Activated CD4-positive, CD25-positive, alpha-beta regulatory T cell treated with anti-CD3 and anti-CD28 coated beads, Interleukin-2, amount 50 U/mL, for 24 hours (primary cell): Measurements from ENCODE around the gene ACE.
A peak's percentile ranks its signal among the peaks of the same experiment; 100 is the strongest.

Experiments used
- ATAC-seq, 2 donors: fragments of 150-1000 bp; cut with Tn5 transposase; one replicate each; pipeline ENCODE4 v1.10.0; 2021; ENCODE audit warnings: mild to moderate bottlenecking in 1 of 2, moderate library complexity in 1 of 2

The ACE gene

DNA sequence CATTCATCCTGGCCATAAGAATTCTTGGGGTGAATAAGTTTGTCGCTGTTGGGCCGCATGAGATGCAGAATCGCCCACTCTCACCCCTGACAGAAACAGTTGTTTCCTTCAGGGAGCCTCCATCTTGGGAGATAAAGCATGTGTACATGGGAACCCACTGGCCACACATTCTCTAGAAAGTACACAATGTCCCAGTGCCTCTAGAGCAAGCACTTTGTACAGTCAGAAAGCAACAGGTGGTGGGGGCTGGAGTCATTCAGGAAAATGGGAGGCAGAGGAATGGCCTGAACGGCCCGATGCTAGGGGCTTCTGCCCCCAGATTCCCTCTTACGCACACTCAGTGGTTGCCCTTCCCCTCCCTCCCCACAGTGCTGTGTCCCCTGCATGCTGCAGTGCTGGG lies 16.1 kb downstream of the ACE start:
- no peak for ATAC-seq

DNA sequence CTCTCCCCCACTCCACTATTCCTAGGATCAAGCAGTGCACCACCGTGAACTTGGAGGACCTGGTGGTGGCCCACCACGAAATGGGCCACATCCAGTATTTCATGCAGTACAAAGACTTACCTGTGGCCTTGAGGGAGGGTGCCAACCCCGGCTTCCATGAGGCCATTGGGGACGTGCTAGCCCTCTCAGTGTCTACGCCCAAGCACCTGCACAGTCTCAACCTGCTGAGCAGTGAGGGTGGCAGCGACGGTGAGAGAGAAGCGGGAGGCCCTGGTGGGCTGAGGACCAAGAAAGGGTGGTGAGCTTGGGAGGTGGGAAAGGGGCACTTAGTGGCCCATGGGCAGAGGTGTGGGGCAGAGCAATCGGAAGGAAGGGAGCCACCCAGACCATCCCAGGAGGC lies 16.6 kb downstream of the ACE start:
- ATAC-seq: no peak

- no peak for ATAC-seq
Observed at GRCh38 chr17:63494300-63494928, 17.6 kb downstream of the ACE start.

DNA sequence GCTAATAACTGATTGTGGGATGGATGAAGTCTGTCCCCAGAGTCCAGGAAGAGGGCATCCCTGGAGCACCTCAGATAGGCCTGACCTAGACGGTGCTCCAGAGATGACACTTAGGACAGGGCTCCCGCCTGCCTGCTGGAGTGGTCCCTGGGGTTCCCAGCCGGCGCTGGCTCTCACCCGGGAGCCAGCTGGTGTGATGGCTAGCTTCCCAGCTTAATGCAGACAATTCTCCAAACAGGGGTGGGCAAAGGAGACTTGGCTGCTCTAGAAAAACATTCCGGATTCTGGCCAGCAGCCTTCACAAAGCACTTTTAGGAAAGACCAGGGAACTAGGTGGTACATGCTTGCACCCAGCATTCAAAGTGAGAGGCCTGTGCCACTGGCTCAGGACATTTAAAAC lies 18.6 kb downstream of the ACE start:
- no peak for ATAC-seq

GRCh38 chr17:63496177-63496576 lies 19.3 kb downstream of the ACE start:
- no peak for ATAC-seq

DNA sequence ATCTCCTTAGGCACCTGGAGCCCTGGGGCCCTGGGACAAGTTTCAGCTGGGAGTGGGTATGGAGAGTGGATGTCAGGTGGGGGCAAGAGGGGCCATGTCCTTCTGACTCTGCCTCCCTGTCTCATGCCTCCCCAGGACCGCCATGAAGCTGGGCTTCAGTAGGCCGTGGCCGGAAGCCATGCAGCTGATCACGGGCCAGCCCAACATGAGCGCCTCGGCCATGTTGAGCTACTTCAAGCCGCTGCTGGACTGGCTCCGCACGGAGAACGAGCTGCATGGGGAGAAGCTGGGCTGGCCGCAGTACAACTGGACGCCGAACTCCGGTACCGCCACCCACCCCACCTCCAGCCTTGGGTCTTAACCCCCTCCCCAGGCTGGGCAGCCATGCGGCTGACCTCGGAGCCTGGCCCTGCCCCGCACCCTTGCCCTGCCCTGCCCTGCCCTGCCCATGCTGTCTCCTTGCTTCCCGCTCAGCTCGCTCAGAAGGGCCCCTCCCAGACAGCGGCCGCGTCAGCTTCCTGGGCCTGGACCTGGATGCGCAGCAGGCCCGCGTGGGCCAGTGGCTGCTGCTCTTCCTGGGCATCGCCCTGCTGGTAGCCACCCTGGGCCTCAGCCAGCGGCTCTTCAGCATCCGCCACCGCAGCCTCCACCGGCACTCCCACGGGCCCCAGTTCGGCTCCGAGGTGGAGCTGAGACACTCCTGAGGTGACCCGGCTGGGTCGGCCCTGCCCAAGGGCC lies 20.0 kb downstream of the ACE start:
- ATAC-seq: no peak

DNA sequence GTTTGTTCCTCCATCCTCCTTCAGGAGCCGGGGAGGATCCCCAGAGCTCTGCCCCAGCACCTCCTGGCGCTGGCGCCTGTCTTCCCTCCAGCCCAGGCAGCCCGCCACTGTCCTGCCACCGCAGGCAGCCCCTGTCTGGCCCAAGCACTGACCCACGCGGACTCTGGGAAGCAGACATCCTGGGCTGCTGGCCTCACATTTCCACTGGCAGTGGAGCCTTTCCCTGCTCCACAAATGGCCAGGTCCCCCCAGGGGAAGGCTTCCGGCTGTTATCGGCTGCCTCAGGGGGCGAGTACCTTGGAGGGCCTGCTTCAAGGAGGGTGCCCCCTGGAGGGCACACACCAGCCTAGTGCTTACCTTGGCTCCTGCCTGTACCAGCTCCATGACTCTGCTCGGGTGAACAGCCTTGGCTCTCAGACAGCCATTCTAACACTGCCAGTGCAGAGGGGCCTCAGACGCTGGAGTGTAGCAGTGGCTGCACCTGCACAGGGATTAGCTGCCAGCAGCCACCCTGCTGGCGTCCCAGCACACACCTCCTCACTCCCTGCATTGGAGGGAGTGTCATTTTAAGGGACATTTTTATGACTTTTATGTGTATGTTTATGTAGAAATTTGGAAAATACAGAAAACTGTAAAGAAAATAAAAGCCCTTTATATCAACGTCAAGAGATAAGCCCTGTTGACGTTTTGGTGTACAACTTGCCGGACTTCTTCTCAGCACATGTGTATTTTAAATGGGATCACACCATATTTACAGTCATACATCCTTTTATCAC lies 21.0 kb downstream of the ACE start:
- ATAC-seq: no peak

DNA sequence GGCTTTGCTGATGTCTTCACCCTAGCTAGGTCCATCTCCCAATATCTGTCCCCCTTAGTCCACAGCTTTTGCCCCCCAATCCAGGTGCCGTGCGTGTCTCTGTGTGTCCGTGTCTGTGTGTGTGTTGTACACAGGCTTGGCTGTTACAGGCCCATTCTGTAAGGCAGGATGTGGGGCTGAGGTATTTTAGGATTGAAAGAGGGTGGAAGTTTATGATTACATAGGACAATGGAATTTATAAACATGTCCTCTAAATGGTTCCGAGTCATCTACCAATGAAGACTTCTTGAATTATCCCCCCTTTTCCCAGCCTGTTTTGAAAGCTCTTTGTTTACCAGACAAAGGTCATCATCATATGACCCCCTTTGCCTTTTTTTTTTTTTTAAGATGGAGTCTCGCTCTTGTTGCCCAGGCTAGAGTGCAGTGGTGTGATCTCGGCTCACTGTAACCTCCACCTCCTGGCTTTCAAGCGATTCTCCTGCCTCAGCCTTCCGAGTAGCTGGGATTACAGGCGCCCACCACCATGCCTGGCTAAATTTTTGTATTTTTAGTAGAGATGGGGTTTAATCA lies 21.9 kb downstream of the ACE start:
- no peak for ATAC-seq

GRCh38 chr17:63500543-63501390 lies 23.9 kb downstream of the ACE start:
- no peak for ATAC-seq

DNA sequence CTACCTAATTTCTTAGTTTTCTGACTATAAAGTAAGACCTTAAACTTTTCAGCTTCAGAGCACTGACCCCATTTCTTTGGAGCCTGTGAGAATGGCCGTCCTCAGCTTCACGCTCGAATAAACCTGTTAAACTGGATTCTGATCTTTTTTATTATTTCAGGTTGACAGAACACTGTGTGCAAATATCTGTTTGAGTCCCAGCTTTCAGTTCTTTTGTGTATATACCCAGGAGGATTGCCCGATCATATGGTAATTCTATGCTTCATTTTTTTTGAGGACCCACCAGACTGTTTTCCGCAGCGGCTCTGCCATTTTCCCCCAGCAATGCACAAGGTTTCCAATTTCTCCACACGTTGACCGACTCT lies 26.5 kb downstream of the ACE start:
- ATAC-seq: no peak

DNA sequence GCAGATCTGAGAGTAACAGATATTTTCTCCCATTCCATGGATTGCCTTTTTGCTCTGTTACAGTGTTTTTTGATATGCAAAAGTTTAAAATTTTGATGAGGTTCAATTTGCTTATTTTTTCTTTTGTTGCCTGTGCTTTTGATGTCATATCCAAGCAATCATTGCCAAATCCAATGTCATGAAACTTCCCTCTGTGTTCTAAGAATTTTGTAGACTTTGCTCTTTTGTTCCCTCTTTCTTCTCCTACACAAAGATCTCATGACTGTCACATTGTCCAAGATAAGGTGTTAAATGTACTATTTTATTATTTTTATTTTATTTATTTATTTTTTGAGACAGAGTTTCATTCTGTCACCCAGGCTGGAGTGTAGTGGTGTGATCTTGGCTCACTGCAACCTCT lies 27.4 kb downstream of the ACE start:
- ATAC-seq: no peak

- ATAC-seq: no peak
Observed at GRCh38 chr17:63505341-63505740, 28.5 kb downstream of the ACE start.

DNA sequence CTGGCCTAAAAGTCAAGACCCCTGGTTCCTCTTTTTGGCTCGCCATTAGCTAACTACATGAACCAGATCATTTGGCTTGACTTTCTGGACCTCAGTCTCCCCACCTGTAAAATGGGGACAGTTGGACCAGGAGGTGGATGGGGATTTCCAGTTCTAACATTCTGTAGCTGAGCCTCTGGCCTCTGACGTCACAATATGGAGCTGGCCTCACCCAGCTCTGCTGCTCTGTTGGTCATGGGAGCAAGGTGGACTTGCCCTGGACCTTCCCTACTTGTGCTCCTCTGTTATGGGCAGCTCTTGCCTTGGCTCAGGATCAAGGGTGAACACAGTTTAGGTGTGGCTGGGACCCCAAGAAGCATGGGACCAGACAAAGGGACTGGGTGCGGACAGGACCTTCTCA lies 29.8 kb downstream of the ACE start:
- no peak for ATAC-seq

- ATAC-seq: no peak
Observed at GRCh38 chr17:63511331-63511730, 34.5 kb downstream of the ACE start.

DNA sequence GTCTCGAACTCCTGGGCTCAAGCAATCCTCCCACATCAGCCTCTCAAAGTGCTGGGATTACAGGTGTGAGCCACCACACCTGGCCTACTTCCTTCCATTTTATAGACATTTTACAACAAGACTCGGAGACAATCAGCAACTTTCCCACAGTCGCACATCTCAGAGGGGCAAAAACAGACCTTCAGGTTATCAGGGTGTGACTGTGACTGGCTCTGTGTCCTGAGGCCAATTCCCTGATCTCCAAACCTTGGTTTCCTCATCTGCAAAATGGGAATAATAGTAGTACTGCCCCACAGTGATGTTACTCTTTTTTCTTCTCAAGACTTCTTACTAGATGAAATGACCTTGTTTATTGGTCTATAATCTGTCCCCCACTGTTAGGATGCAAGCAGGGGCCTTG lies 35.5 kb downstream of the ACE start:
- ATAC-seq: no peak

DNA sequence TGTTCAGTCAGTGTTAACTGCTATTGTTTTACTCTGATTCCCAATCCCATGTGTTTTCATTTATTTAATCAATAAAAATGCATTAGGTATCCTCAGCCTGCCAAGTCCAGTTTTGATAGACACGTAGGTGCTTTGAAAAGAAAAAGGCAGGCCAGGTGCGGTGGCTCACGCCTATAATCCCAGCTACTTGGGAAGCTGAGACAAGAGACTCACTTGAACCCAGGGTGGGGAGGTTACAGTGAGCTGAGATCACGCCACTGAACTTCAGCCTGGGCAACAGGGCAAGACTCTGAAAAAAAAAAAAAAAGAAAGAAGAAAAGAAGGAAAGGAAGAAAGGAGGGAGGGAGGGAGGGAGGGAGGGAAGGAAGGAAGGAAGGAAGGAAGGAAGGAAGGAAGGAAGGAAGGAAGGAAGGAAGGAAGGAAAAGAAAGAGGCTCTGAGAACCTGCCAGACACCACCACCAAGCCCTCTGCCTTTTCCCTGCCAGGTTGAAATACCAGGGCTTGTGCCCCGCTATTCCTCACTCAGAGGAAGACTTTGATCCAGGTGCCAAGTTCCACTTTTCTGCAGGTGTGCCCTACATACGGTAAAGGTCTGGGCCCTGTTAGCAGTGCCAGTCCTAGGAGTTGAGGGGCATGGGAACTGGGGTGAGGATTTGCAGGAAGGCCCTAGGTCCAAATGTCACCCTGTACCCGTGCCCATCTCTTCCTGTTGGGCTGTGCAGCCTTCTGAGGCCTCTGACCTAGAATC lies 36.2 kb downstream of the ACE start:
- no peak for ATAC-seq

GRCh38 chr17:63514477-63514876 lies 37.6 kb downstream of the ACE start:
- ATAC-seq: no peak

DNA sequence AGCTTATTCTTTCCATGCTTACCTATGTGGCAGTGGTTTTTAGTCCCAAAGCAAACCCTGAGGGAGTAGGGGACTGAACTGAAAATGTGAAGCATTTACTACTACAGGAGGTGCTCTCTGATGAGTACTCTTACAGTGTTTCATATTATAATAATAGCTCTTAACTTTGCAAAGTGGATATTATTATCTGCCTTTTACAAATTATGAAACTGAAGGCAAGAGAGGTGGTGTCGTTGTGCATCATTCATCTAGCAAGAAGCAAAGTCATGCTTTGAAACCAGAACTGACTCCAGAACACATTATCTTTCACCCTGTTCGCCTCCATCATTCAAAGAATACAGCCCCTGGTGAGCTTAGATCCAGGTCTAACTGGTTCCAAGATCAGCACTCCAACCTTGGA lies 38.1 kb downstream of the ACE start:
- ATAC-seq: peak in 1 of 2 donors; percentile 12

GRCh38 chr17:63515426-63515825 lies 38.6 kb downstream of the ACE start:
- no peak for ATAC-seq

GRCh38 chr17:63516910-63517824 lies 40.3 kb downstream of the ACE start:
- ATAC-seq: peak in 1 of 2 donors; percentile 47
